ENCODE measurements around the gene FOXA3. TPM values are rescaled to one million over a fixed set of nuclear protein-coding genes. Genes with fewer than 3 reads are reported as not detected.
A peak's percentile ranks its signal among the peaks of the same experiment; 100 is the strongest.

FOXA3 gene
- total RNA-seq, 1 experiment from 2014 or later = 5.8 TPM

GRCh38 chr19:45899919-45900589 is 35.9 kb downstream of the FOXA3 start:
- Histone ChIP-seq H3K27ac (ENCODE audit: low read depth, low read length) (no peak overlapping the region), H3K27me3 (ENCODE audit: insufficient read depth, low read length) (no peaks in the 10 kb centered on the region), H4K20me1 (ENCODE audit: insufficient read depth) (no peaks in the 10 kb centered on the region), H3K4me2 (ENCODE audit: low read length) (no peak overlapping the region), H3K4me3 (replicated peaks in 1 of 2; ENCODE audit: low read depth in 1 of 2, low read length in 2 of 2) (no peak overlapping the region), H2AFZ (ENCODE audit: low read depth, low read length, poor library complexity, severe bottlenecking) (no peak overlapping the region), H3K9me2 (ENCODE audit: insufficient read depth) (no peaks in the 10 kb centered on the region), H3K9ac (ENCODE audit: low read length) (no peak overlapping the region), H3K9me3 (ENCODE audit: control insufficient read depth in 1 of 2, insufficient read depth in 1 of 2, low read depth in 1 of 2, low read length in 2 of 2) (no peaks in the 10 kb centered on the region), H3K4me1 (ENCODE audit: control insufficient read depth in 1 of 2, insufficient read depth in 2 of 2, low read length in 2 of 2) (peaks cover 0 to 7% of the 10 kb centered on the region in 2 experiments; a peak in 1 of 4 replicates), H3K79me2 (ENCODE audit: insufficient read depth, low read length) (peaks cover 5% of the 10 kb centered on the region; the same call in 1 of the 2 replicates), H3K36me3 (ENCODE audit: control insufficient read depth in 1 of 2, insufficient read depth in 2 of 2, low read length in 2 of 2) (peaks cover 0 to 3% of the 10 kb centered on the region in 2 experiments; a peak in 1 of 4 replicates)
- ATAC-seq (no peak), DNase-seq (ENCODE audit: low read depth, low spot score) (no peak)
- intact Hi-C loops (cut with micrococcal nuclease) = no loop called here
- ChIA-PET RAD21 (ENCODE audit: low non-redundant PET in 1 of 2, low total read pairs in 2 of 2, uncharacterized antibody in 2 of 2, unreplicated experiment in 2 of 2) (no interaction called here), CTCF (interaction anchor here (0.9 kb wide), 1 partner anchor 14 kb away, joined by 6 read pairs; the partner anchor contains the start of gene IRF2BP1), POLR2A (no interaction called here)
- TF ChIP-seq EZH2phosphoT487 (IDR thresholded peaks at IDR 0.05; ENCODE audit: borderline replicate concordance) (no peak), ELF1 (IDR thresholded peaks at IDR 0.05; ENCODE audit: borderline replicate concordance, low read depth) (no peak), CBX3 (IDR thresholded peaks at IDR 0.05; ENCODE audit: low read depth) (no peak), ZNF274 (IDR thresholded peaks at IDR 0.05; ENCODE audit: low read depth, low read length) (no peak), EZH2 (IDR thresholded peaks at IDR 0.05) (no peak), ATF3 (IDR thresholded peaks at IDR 0.05) (no peak), REST (IDR thresholded peaks at IDR 0.05; ENCODE audit: low read depth) (no peak), SRF (IDR thresholded peaks at IDR 0.05; ENCODE audit: low read depth) (no peak), ZBTB33 (IDR thresholded peaks at IDR 0.05; ENCODE audit: extremely low read depth, insufficient replicate concordance, low read length) (no peak), YY1 (IDR thresholded peaks at IDR 0.05; ENCODE audit: extremely low read depth, insufficient replicate concordance, low read depth, low read length) (no peak), JUND (IDR thresholded peaks at IDR 0.05) (no peak), SIN3A (IDR thresholded peaks at IDR 0.05; ENCODE audit: low read depth) (no peak), MAX (IDR thresholded peaks at IDR 0.05) (no peak), RAD21 (IDR thresholded peaks at IDR 0.05; ENCODE audit: low read depth) (no peak), CEBPB (IDR thresholded peaks at IDR 0.05; ENCODE audit: low read depth) (no peak)
- TSS peak; percentile 69 for BruUV-seq (replicated peaks)
